A549 treated with Hydrocortisone at 1 μM for 4 hours (cell line): ENCODE data around the gene GPATCH11. TPM values are rescaled to one million over a fixed set of nuclear protein-coding genes. Genes with fewer than 3 reads are reported as not detected.

ENCODE experiments used
- total RNA-seq: library from RNA; stranded (reverse); fragments of 200-300 nt; extraction: Qiagen RNA extraction; gene quantifications from 5 replicates; pipeline ENCODE4 v1.2.3, GENCODE V29; 2022

GPATCH11 gene
- 8.5 to 12.8 TPM (median 8.8 TPM) in 5 replicates for total RNA-seq

GRCh38 chr2:37083873-37084794, at the start of gene GPATCH11, which contains the start of gene HEATR5B:
Gene GPATCH11 (plus strand): TSS chr2:37084518. CDS start chr2:37088382, 3,864 bp downstream.
Gene HEATR5B (minus strand): TSS chr2:37084372. CDS start chr2:37083414, 958 bp downstream.

Other genes with a start within 250 kb of the GPATCH11 start
- gene STRN, start 118.0 kb upstream of the GPATCH11 start, total RNA-seq = 10.9 to 18.1 TPM (median 16.5 TPM) in 5 replicates
- 5.6 to 9.0 TPM (median 7.2 TPM) in 5 replicates for gene HEATR5B, start 146 bp upstream of the GPATCH11 start, total RNA-seq
- 16.7 to 34.6 TPM (median 22.1 TPM) in 5 replicates for gene EIF2AK2, start 72.5 kb downstream of the GPATCH11 start, total RNA-seq
- gene SULT6B1, start 104.2 kb downstream of the GPATCH11 start, total RNA-seq = not detected in 5 replicates
- gene CEBPZOS, start 112.0 kb downstream of the GPATCH11 start, total RNA-seq = 39.8 to 42.6 TPM (median 41.6 TPM) in 5 replicates
- gene CEBPZ, start 147.1 kb downstream of the GPATCH11 start, total RNA-seq = 63.0 to 86.2 TPM (median 70.9 TPM) in 5 replicates
- 18.3 to 20.2 TPM (median 20.0 TPM) in 5 replicates for gene NDUFAF7, start 147.1 kb downstream of the GPATCH11 start, total RNA-seq
- gene PRKD3, start 240.3 kb downstream of the GPATCH11 start, total RNA-seq = 8.7 to 17.6 TPM (median 13.2 TPM) in 5 replicates